Stomach (tissue), 4 donors: Measurements from ENCODE around the gene DUOXA1.

Source experiments
- CTCF ChIP-seq, 7 experiments: fragments of 450-650 bp in 4 of 7; fragments of 200-600 bp in 3 of 7; sonication (generic) in 3 of 7; IDR thresholded peaks; one replicate each; pipeline ENCODE4 v1.5.1; 2016 to 2019; ENCODE audit warnings: antibody characterized with exemption in 7 of 7, control low read depth in 2 of 7, mild to moderate bottlenecking in 1 of 7
- POLR2A ChIP-seq, 4 donors: fragments of 450-650 bp; IDR thresholded peaks; one replicate each; pipeline ENCODE4 v1.6.1; 2016; ENCODE audit warnings: antibody characterized with exemption in 4 of 4, control low read depth in 2 of 4, mild to moderate bottlenecking in 1 of 4, moderate library complexity in 1 of 4

- TF ChIP-seq POLR2A (IDR thresholded peaks at IDR 0.05): no peak
- no peak for TF ChIP-seq CTCF (IDR thresholded peaks at IDR 0.05)
Measured at GRCh38 chr15:45091576-45091975, 38.1 kb downstream of the DUOXA1 start.
